CD4-positive, alpha-beta memory T cell (primary cell): ENCODE results near the gene PERCC1. TPM values are rescaled to one million over a fixed set of nuclear protein-coding genes. Genes with fewer than 3 reads are reported as not detected.
A peak's percentile ranks its signal among the peaks of the same experiment; 100 is the strongest.

Experiments used
- CTCF ChIA-PET: fragments of 350-600 bp; sonication (Branson Sonifier 250); formaldehyde crosslinking; loops from one replicate; lab custom pipeline; 2021; ENCODE audit warnings: inconsistent platforms; ENCODE audit not compliant: partially characterized antibody; lab: Charles Lee
- POLR2A ChIA-PET: fragments of 350-600 bp; sonication (Branson Sonifier 250); formaldehyde crosslinking; loops from one replicate; lab custom pipeline; 2021; ENCODE audit not compliant: partially characterized antibody; lab: Charles Lee
- DNase-seq, 5 donors: peaks; one replicate each; pipeline versions ENCODE4 v3.0.0 to v3.0.0-alpha.2; 2020 to 2022; ENCODE audit warnings: mixed read lengths in 1 of 5
- H3K27ac ChIP-seq: one replicate; pipeline ENCODE4 v1.7.0; 2013; ENCODE audit warnings: low read depth, low read length
- H3K27me3 ChIP-seq: 2 replicates; pipeline ENCODE4 v1.7.0; 2013; ENCODE audit warnings: mild to moderate bottlenecking, low read length, moderate library complexity; ENCODE audit not compliant: insufficient read depth
- H3K36me3 ChIP-seq: 2 replicates; pipeline ENCODE4 v1.7.0; 2013; ENCODE audit warnings: mild to moderate bottlenecking, low read length, moderate library complexity; ENCODE audit not compliant: insufficient read depth
- H3K4me1 ChIP-seq: 2 replicates; pipeline ENCODE4 v1.7.0; 2013; ENCODE audit warnings: mild to moderate bottlenecking, low read length, moderate library complexity; ENCODE audit not compliant: insufficient read depth
- H3K4me3 ChIP-seq, 2 donors: one replicate each; pipeline ENCODE4 v1.7.0; 2013; ENCODE audit warnings: low read length in 2 of 2, mild to moderate bottlenecking in 1 of 2
- H3K9me3 ChIP-seq, 2 donors: one replicate each; pipeline ENCODE4 v1.7.0; 2013; ENCODE audit warnings: low read length in 2 of 2, control low read depth in 1 of 2; ENCODE audit not compliant: control insufficient read depth in 1 of 2
- H3K27ac Mint-ChIP-seq, 7 donors: one replicate each; pipeline ENCODE4 v1.8.0; 2020 to 2021; ENCODE audit warnings: mixed read lengths in 7 of 7, mild to moderate bottlenecking in 6 of 7, inconsistent platforms in 3 of 7, moderate library complexity in 3 of 7
- H3K27me3 Mint-ChIP-seq, 2 donors: one replicate each; pipeline ENCODE4 v1.8.0; 2020 to 2021; ENCODE audit warnings: mixed read lengths in 2 of 2
- H3K36me3 Mint-ChIP-seq, 2 donors: one replicate each; pipeline ENCODE4 v1.8.0; 2020 to 2021; ENCODE audit warnings: mixed read lengths in 2 of 2, inconsistent platforms in 1 of 2, mild to moderate bottlenecking in 1 of 2
- H3K4me1 Mint-ChIP-seq, 4 donors: one replicate each; pipeline ENCODE4 v1.8.0; 2020 to 2021; ENCODE audit warnings: mixed read lengths in 4 of 4, mild to moderate bottlenecking in 1 of 4
- H3K4me3 Mint-ChIP-seq, 8 donors: one replicate each; pipeline ENCODE4 v1.8.0; 2020 to 2021; ENCODE audit warnings: mixed read lengths in 8 of 8, mild to moderate bottlenecking in 7 of 8, moderate library complexity in 6 of 8, inconsistent platforms in 3 of 8
- H3K9me3 Mint-ChIP-seq, 8 donors: one replicate each; pipeline ENCODE4 v1.8.0; 2020 to 2021; ENCODE audit warnings: mixed read lengths in 8 of 8, mild to moderate bottlenecking in 5 of 8, inconsistent platforms in 3 of 8, moderate library complexity in 1 of 8
- intact Hi-C: fragments of 100-400 bp; cut with micrococcal nuclease; formaldehyde crosslinking; loops from one replicate; pipeline ENCODE4 v1.15.1; 2023
- polyA plus RNA-seq, 2 donors: library from polyadenylated mRNA; unstranded; fragments of 300-500 nt; fragmentation: Illumina TruSeq; gene quantifications; one replicate each; pipeline ENCODE4 v1.2.3, GENCODE V29; 2021
- total RNA-seq, 2 experiments: library from RNA; stranded (reverse); gene quantifications; one replicate each; pipeline ENCODE4 v1.2.3, GENCODE V29; 2021

Gene PERCC1
- total and polyA plus RNA-seq, 4 experiments from 2014 or later, result 0.49 to 0.50 TPM; not detected in 2

GRCh38 chr16:1429012-1429411, 1.9 kb upstream of the PERCC1 start:
- ChIA-PET CTCF (interaction anchor here (0.8 kb wide), 1 partner anchor 109 kb away, joined by 3 read pairs; no protein-coding TSS in a partner anchor), POLR2A (interaction anchor here (0.9 to 1.5 kb wide), 2 partner anchors 8 to 249 kb away, joined by 4 to 11 read pairs; partner anchors contain the start of genes JPT2 and UQCC4)
- H3K4me3 ChIP-seq, result no peak overlapping the region
- H3K4me1 Mint-ChIP-seq, result no peaks in the 10 kb centered on the region
- DNase-seq, result no peak
- H3K27me3 Mint-ChIP-seq, result no peaks in the 10 kb centered on the region
- no peak overlapping the region for H3K27ac ChIP-seq
- no peaks in the 10 kb centered on the region for H3K9me3 ChIP-seq
- H3K36me3 ChIP-seq, result no peaks in the 10 kb centered on the region
- H3K9me3 Mint-ChIP-seq, result no peaks in the 10 kb centered on the region
- intact Hi-C loops, result no loop called here
- peak overlapping the region in 1 of 7 donors; percentile 22 for H3K27ac Mint-ChIP-seq
- no peaks in the 10 kb centered on the region for H3K36me3 Mint-ChIP-seq
- no peaks in the 10 kb centered on the region for H3K4me1 ChIP-seq
- no peaks in the 10 kb centered on the region for H3K27me3 ChIP-seq
- H3K4me3 Mint-ChIP-seq, result no peak overlapping the region

- no peak overlapping the region for H3K4me3 Mint-ChIP-seq
- Histone ChIP-seq H3K4me1 (no peaks in the 10 kb centered on the region), H3K27me3 (no peaks in the 10 kb centered on the region), H3K9me3 (no peaks in the 10 kb centered on the region), H3K36me3 (no peaks in the 10 kb centered on the region), H3K27ac (no peak overlapping the region), H3K4me3 (no peak overlapping the region)
- no peaks in the 10 kb centered on the region for H3K27me3 Mint-ChIP-seq
- ChIA-PET CTCF (no interaction called here), POLR2A (interaction anchor here (0.6 to 1.5 kb wide), 3 partner anchors 9 to 249 kb away, joined by 3 to 11 read pairs (median 4); partner anchors contain the start of genes JPT2 and UQCC4)
- H3K27ac Mint-ChIP-seq, result no peak overlapping the region
- no peaks in the 10 kb centered on the region for H3K9me3 Mint-ChIP-seq
- no peaks in the 10 kb centered on the region for H3K36me3 Mint-ChIP-seq
- intact Hi-C loops, result no loop called here
- no peaks in the 10 kb centered on the region for H3K4me1 Mint-ChIP-seq
- no peak for DNase-seq
Observed at GRCh38 chr16:1429631-1430030, 1.2 kb upstream of the PERCC1 start.

GRCh38 chr16:1430214-1430758, 592 bp upstream of the PERCC1 start:
- H3K4me1 ChIP-seq, result no peaks in the 10 kb centered on the region
- POLR2A ChIA-PET, result no interaction called here
- intact Hi-C loops, result no loop called here
- no peaks in the 10 kb centered on the region for H3K27me3 ChIP-seq
- H3K27ac ChIP-seq, result no peak overlapping the region
- no peaks in the 10 kb centered on the region for H3K9me3 Mint-ChIP-seq
- no peaks in the 10 kb centered on the region for H3K36me3 Mint-ChIP-seq
- H3K4me1 Mint-ChIP-seq, result no peaks in the 10 kb centered on the region
- H3K4me3 ChIP-seq, result no peak overlapping the region
- H3K4me3 Mint-ChIP-seq, result no peak overlapping the region
- CTCF ChIA-PET, result no interaction called here
- DNase-seq, result no peak
- no peaks in the 10 kb centered on the region for H3K9me3 ChIP-seq
- no peak overlapping the region for H3K27ac Mint-ChIP-seq
- H3K36me3 ChIP-seq, result no peaks in the 10 kb centered on the region
- no peaks in the 10 kb centered on the region for H3K27me3 Mint-ChIP-seq

- Mint-ChIP-seq H3K27me3 (no peaks in the 10 kb centered on the region), H3K9me3 (no peaks in the 10 kb centered on the region), H3K4me1 (no peaks in the 10 kb centered on the region), H3K27ac (peak overlapping the region in 1 of 7 donors; percentile 68), H3K36me3 (no peaks in the 10 kb centered on the region), H3K4me3 (peak overlapping the region in 2 of 8 donors; percentile 20 to 31)
- H3K27ac ChIP-seq, result no peak overlapping the region
- DNase-seq, result no peak
- ChIA-PET POLR2A (interaction anchor here (0.5 kb wide), 1 partner anchor 60 kb away, joined by 3 read pairs; no protein-coding TSS in a partner anchor), CTCF (no interaction called here)
- no peaks in the 10 kb centered on the region for H3K27me3 ChIP-seq
- intact Hi-C loops, result no loop called here
- H3K36me3 ChIP-seq, result no peaks in the 10 kb centered on the region
- no peak overlapping the region for H3K4me3 ChIP-seq
- no peaks in the 10 kb centered on the region for H3K9me3 ChIP-seq
- no peaks in the 10 kb centered on the region for H3K4me1 ChIP-seq
Observed at GRCh38 chr16:1431497-1432270, 806 bp downstream of the PERCC1 start.

GRCh38 chr16:1432388-1433262, 1.7 kb downstream of the PERCC1 start:
- CTCF ChIA-PET, result no interaction called here
- Mint-ChIP-seq H3K27ac (no peak overlapping the region), H3K9me3 (no peaks in the 10 kb centered on the region), H3K4me1 (no peaks in the 10 kb centered on the region), H3K36me3 (no peaks in the 10 kb centered on the region), H3K27me3 (no peaks in the 10 kb centered on the region), H3K4me3 (peak overlapping the region in 2 of 8 donors; percentile 31 to 32)
- Histone ChIP-seq H3K4me3 (no peak overlapping the region), H3K36me3 (no peaks in the 10 kb centered on the region), H3K4me1 (no peaks in the 10 kb centered on the region), H3K27me3 (no peaks in the 10 kb centered on the region), H3K27ac (no peak overlapping the region), H3K9me3 (no peaks in the 10 kb centered on the region)
- no peak for DNase-seq
- intact Hi-C loops, result no loop called here
- POLR2A ChIA-PET, result interaction anchor here (1.1 to 1.8 kb wide), 3 partner anchors 11 to 274 kb away, joined by 3 to 6 read pairs (median 3); no protein-coding TSS in a partner anchor

- Histone ChIP-seq H3K9me3 (no peaks in the 10 kb centered on the region), H3K4me3 (no peak overlapping the region), H3K27ac (no peak overlapping the region), H3K36me3 (no peaks in the 10 kb centered on the region), H3K27me3 (no peaks in the 10 kb centered on the region), H3K4me1 (no peaks in the 10 kb centered on the region)
- CTCF ChIA-PET, result no interaction called here
- intact Hi-C loops, result no loop called here
- Mint-ChIP-seq H3K4me3 (no peak overlapping the region), H3K4me1 (no peaks in the 10 kb centered on the region), H3K36me3 (no peaks in the 10 kb centered on the region), H3K9me3 (no peaks in the 10 kb centered on the region), H3K27ac (no peak overlapping the region), H3K27me3 (no peaks in the 10 kb centered on the region)
- POLR2A ChIA-PET, result interaction anchor here (1.1 to 1.8 kb wide), 3 partner anchors 12 to 273 kb away, joined by 3 to 6 read pairs (median 3); no protein-coding TSS in a partner anchor
- DNase-seq, result no peak
Observed at GRCh38 chr16:1433263-1433560, 2.3 kb downstream of the PERCC1 start.

GRCh38 chr16:1433756-1434155, 2.9 kb downstream of the PERCC1 start:
- H3K27ac Mint-ChIP-seq, result no peak overlapping the region
- CTCF ChIA-PET, result no interaction called here
- no peak overlapping the region for H3K27ac ChIP-seq
- H3K4me1 Mint-ChIP-seq, result no peaks in the 10 kb centered on the region
- intact Hi-C loops, result no loop called here
- no peaks in the 10 kb centered on the region for H3K9me3 ChIP-seq
- H3K27me3 ChIP-seq, result no peaks in the 10 kb centered on the region
- H3K27me3 Mint-ChIP-seq, result no peaks in the 10 kb centered on the region
- DNase-seq, result no peak
- H3K36me3 Mint-ChIP-seq, result no peaks in the 10 kb centered on the region
- POLR2A ChIA-PET, result interaction anchor here (1.4 to 1.8 kb wide), 2 partner anchors 10 to 12 kb away, joined by 3 to 6 read pairs; partner anchors contain the start of gene CCDC154
- no peaks in the 10 kb centered on the region for H3K4me1 ChIP-seq
- no peak overlapping the region for H3K4me3 Mint-ChIP-seq
- no peaks in the 10 kb centered on the region for H3K36me3 ChIP-seq
- no peaks in the 10 kb centered on the region for H3K9me3 Mint-ChIP-seq
- no peak overlapping the region for H3K4me3 ChIP-seq
